K562 (cell line): ENCODE data around the gene CKS2. TPM values are rescaled to one million over a fixed set of nuclear protein-coding genes. Genes with fewer than 3 reads are reported as not detected.
A peak's percentile ranks its signal among the peaks of the same experiment; 100 is the strongest.

ENCODE experiments used
- ARID2 ChIP-seq: fragments of 450-650 bp; IDR thresholded peaks from 2 replicates; pipeline ENCODE4 v1.6.1; 2017; ENCODE audit warnings: antibody characterized with exemption, mild to moderate bottlenecking
- CBX1 ChIP-seq: sonication (generic); IDR thresholded peaks from 2 replicates; pipeline ENCODE4 v1.6.1; 2016; ENCODE audit warnings: antibody characterized with exemption, low read depth, mild to moderate bottlenecking
- CREB3L1 ChIP-seq: fragments of 450-650 bp; IDR thresholded peaks from 2 replicates; pipeline ENCODE4 v1.6.1; 2014; ENCODE audit warnings: low read depth, mild to moderate bottlenecking, moderate library complexity, borderline replicate concordance
- ETS1 ChIP-seq: conservative IDR thresholded peaks from 2 replicates; pipeline ENCODE4 v1.6.1; 2011; ENCODE audit warnings: low read depth, mild to moderate bottlenecking, low read length; ENCODE audit not compliant: control insufficient read depth
- ETV5 ChIP-seq: sonication (generic); formaldehyde crosslinking; IDR thresholded peaks from 2 replicates; pipeline ENCODE4 v1.4.0; 2020; ENCODE audit warnings: low read depth, mild to moderate bottlenecking, missing genetic modification reagents
- HMGN3 ChIP-seq: IDR thresholded peaks from 2 replicates; pipeline ENCODE4 v1.6.1; 2011; ENCODE audit warnings: borderline replicate concordance, low read depth, mild to moderate bottlenecking, mixed read lengths, low read length; ENCODE audit not compliant: insufficient read length; ENCODE audit errors: extremely low read depth
- MEF2D ChIP-seq: conservative IDR thresholded peaks from 2 replicates; pipeline ENCODE4 v1.6.1; 2016; ENCODE audit warnings: low read depth, missing genetic modification characterization, missing compliant biosample characterization
- NFE2 ChIP-seq: IDR thresholded peaks from 2 replicates; pipeline ENCODE4 v1.6.1; 2014; ENCODE audit warnings: antibody characterized with exemption, low read depth
- RAD51 ChIP-seq: fragments of 450-650 bp; IDR thresholded peaks from 2 replicates; pipeline ENCODE4 v1.7.1; 2016; ENCODE audit warnings: low read depth, mild to moderate bottlenecking, borderline replicate concordance
- VEZF1 ChIP-seq: fragments of 200-800 bp; sonication (Bioruptor generic); IDR thresholded peaks from 2 replicates; pipeline ENCODE4 v1.6.1; 2017; ENCODE audit warnings: missing genetic modification characterization, missing compliant biosample characterization
- ZBTB11 ChIP-seq, 3 experiments: fragments of 200-800 bp in 1 of 3; fragments of 250-450 bp in 1 of 3; fragments of 450-650 bp in 1 of 3; sonication (Bioruptor Pico) in 1 of 3; sonication (Bioruptor generic) in 1 of 3; formaldehyde crosslinking in 1 of 3; IDR thresholded peaks; 2 replicates each; pipeline versions ENCODE4 v1.6.1 to v1.8.0; 2016 to 2022; ENCODE audit warnings: mild to moderate bottlenecking in 2 of 3, missing genetic modification characterization in 2 of 3, missing compliant biosample characterization in 1 of 3, moderate library complexity in 1 of 3
- ZNF584 ChIP-seq: fragments of 200-800 bp; sonication (Bioruptor generic); IDR thresholded peaks from 2 replicates; pipeline ENCODE4 v1.6.1; 2016; ENCODE audit warnings: low read depth, mild to moderate bottlenecking, missing genetic modification characterization, missing compliant biosample characterization
- polyA plus RNA-seq, 8 experiments: library from polyadenylated mRNA; depleted of rRNA in 4 of 8; stranded (reverse) in 5 of 8; unstranded in 3 of 8; fragments of >200 nt; fragmentation: Nextera tagmentation in 2 of 8; fragmentation: Illumina TruSeq in 1 of 8; extraction: Ambion mirVana in 2 of 8; extraction: Trizol in 1 of 8; gene quantifications; 2 replicates each; pipeline versions ENCODE4 v1.2.1 to v1.2.3, GENCODE V29; 2011 to 2014; ENCODE audit warnings: inconsistent platforms in 1 of 8, missing spikeins in 1 of 8
- total RNA-seq, 7 experiments: library from RNA; depleted of rRNA in 6 of 7; stranded (reverse); fragments of >200 nt in 6 of 7; fragmentation: Illumina TruSeq in 2 of 7; extraction: Trizol in 2 of 7; gene quantifications; 2 replicates each; pipeline versions ENCODE4 v1.2.1 to v1.2.3, GENCODE V29; 2011 to 2021; ENCODE audit warnings: low replicate concordance in 1 of 7
- TF ChIP-seq, protein P1 (sequence below): sonication (generic); formaldehyde crosslinking; IDR thresholded peaks from 2 replicates; pipeline ENCODE4 v1.8.1; 2023; ENCODE audit warnings: mild to moderate bottlenecking, missing genetic modification reagents
- TF ChIP-seq, protein P2 (sequence below): sonication (generic); formaldehyde crosslinking; IDR thresholded peaks from 2 replicates; pipeline ENCODE4 v1.9.0; 2022; ENCODE audit warnings: mild to moderate bottlenecking, missing genetic modification reagents

CKS2 gene
- total and polyA plus RNA-seq, 9 of the 15 experiments (the other 6 are each of a cell fraction or from before 2014, with no cell fraction given) = 123 to 941 (median 321) TPM

- TF ChIP-seq CREB3L1 = peak; percentile 91
- no peak for TF ChIP-seq ZNF584
- peak; percentile 69 for TF ChIP-seq ETS1
- TF ChIP-seq HMGN3 = peak; percentile 81
- TF ChIP-seq VEZF1 = peak; percentile 81
- no peak for TF ChIP-seq RAD51
- TF ChIP-seq, protein P1, sequence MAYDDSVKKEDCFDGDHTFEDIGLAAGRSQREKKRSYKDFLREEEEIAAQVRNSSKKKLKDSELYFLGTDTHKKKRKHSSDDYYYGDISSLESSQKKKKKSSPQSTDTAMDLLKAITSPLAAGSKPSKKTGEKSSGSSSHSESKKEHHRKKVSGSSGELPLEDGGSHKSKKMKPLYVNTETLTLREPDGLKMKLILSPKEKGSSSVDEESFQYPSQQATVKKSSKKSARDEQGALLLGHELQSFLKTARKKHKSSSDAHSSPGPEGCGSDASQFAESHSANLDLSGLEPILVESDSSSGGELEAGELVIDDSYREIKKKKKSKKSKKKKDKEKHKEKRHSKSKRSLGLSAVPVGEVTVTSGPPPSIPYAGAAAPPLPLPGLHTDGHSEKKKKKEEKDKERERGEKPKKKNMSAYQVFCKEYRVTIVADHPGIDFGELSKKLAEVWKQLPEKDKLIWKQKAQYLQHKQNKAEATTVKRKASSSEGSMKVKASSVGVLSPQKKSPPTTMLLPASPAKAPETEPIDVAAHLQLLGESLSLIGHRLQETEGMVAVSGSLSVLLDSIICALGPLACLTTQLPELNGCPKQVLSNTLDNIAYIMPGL (CRISPR knock-in tag) = peak; percentile 63; the same call in 1 of the 2 replicates
- peak; percentile 35; the same call in 1 of the 2 replicates for TF ChIP-seq NFE2
- peak in 1 of 3 experiments; percentile 88; a peak in 3 of 6 replicates for TF ChIP-seq ZBTB11 (CRISPR knock-in tag; IDR thresholded peaks at IDR 0.05)
- 0 out of 2 replicates have a peak, but pooled peaks have one; percentile 45 for TF ChIP-seq CBX1
- TF ChIP-seq, protein P2, sequence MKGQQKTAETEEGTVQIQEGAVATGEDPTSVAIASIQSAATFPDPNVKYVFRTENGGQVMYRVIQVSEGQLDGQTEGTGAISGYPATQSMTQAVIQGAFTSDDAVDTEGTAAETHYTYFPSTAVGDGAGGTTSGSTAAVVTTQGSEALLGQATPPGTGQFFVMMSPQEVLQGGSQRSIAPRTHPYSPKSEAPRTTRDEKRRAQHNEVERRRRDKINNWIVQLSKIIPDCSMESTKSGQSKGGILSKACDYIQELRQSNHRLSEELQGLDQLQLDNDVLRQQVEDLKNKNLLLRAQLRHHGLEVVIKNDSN (CRISPR knock-in tag) = peak; percentile 78
- peak; percentile 94 for TF ChIP-seq ETV5 (CRISPR knock-in tag)
- no peak for TF ChIP-seq ARID2
- no peak for TF ChIP-seq MEF2D (tag)
These were observed 7.4 kb downstream of the CKS2 start, which contains the start of gene SECISBP2 (continued) for GRCh38 chr9:89318123-89319014.
